T-cell (primary cell): ENCODE measurements around the gene CCDC51. TPM values are rescaled to one million over a fixed set of nuclear protein-coding genes. Genes with fewer than 3 reads are reported as not detected.

Experiments used
- ATAC-seq, 4 experiments: fragments of 200-7000 bp in 3 of 4; fragments of 150-1000 bp in 1 of 4; cut with Tn5 transposase; replicated peaks in 1 of 4; 1 replicate in 3 of 4; 2 replicates in 1 of 4; pipeline ENCODE4 v1.10.0; 2021; ENCODE audit warnings: moderate library complexity in 3 of 4, mild to moderate bottlenecking in 2 of 4, moderate number of reproducible peaks in 1 of 4
- CTCF ChIA-PET, 2 donors: fragments of 300-600 bp; sonication (Branson Sonifier 250); formaldehyde crosslinking; loops; one replicate each; lab custom pipeline; 2022; ENCODE audit warnings: antibody characterized with exemption in 2 of 2; lab: Charles Lee
- POLR2A ChIA-PET, 2 donors: fragments of 300-600 bp; sonication (Branson Sonifier 250); formaldehyde crosslinking; loops; one replicate each; lab custom pipeline; 2022; ENCODE audit warnings: antibody characterized with exemption in 2 of 2; lab: Charles Lee
- DNase-seq, 35 experiments: peaks; one replicate each; pipeline versions ENCODE4 v3.0.0 to v3.0.0-alpha.2; 2013 to 2023
- H3K27ac ChIP-seq: one replicate; pipeline ENCODE4 v1.5.1; 2013; ENCODE audit warnings: low read length
- H3K27me3 ChIP-seq, 2 experiments: replicated peaks in 1 of 2; 1 replicate in 1 of 2; 2 replicates in 1 of 2; pipeline versions ENCODE4 v1.6.1 to v1.7.0; 2013; ENCODE audit warnings: low read length in 1 of 2, mixed read lengths in 1 of 2; ENCODE audit not compliant: control insufficient read depth in 2 of 2, insufficient read depth in 2 of 2; ENCODE audit errors: extremely low read depth in 1 of 2
- H3K36me3 ChIP-seq, 2 donors: 1 replicate in 1 of 2; 2 replicates in 1 of 2; pipeline versions ENCODE4 v1.6.1 to v1.7.0; 2013; ENCODE audit warnings: low read length in 1 of 2; ENCODE audit not compliant: control insufficient read depth in 2 of 2, insufficient read depth in 1 of 2; ENCODE audit errors: extremely low read depth in 1 of 2
- H3K4me1 ChIP-seq, 2 experiments: 1 replicate in 1 of 2; 2 replicates in 1 of 2; pipeline versions ENCODE4 v1.6.1 to v1.7.0; 2013; ENCODE audit warnings: low read length in 2 of 2, mixed read lengths in 1 of 2; ENCODE audit not compliant: insufficient read depth in 2 of 2, control insufficient read depth in 1 of 2; ENCODE audit errors: extremely low read depth in 1 of 2
- H3K4me3 ChIP-seq, 2 donors: 1 replicate in 1 of 2; 2 replicates in 1 of 2; pipeline versions ENCODE4 v1.5.1 to v1.7.0; 2013; ENCODE audit warnings: mild to moderate bottlenecking in 2 of 2, low read length in 1 of 2, moderate library complexity in 1 of 2; ENCODE audit not compliant: control insufficient read depth in 1 of 2; ENCODE audit errors: extremely low read depth in 1 of 2
- H3K9me3 ChIP-seq: 2 replicates; pipeline ENCODE4 v1.7.0; 2013
- H3K27ac Mint-ChIP-seq, 2 donors: one replicate each; pipeline ENCODE4 v1.8.0; 2020 to 2021; ENCODE audit warnings: mild to moderate bottlenecking in 2 of 2, mixed read lengths in 2 of 2
- H3K27me3 Mint-ChIP-seq, 2 donors: one replicate each; pipeline ENCODE4 v1.8.0; 2021 to 2022; ENCODE audit warnings: mixed read lengths in 2 of 2
- H3K36me3 Mint-ChIP-seq: one replicate; pipeline ENCODE4 v1.8.0; 2021; ENCODE audit warnings: mixed read lengths
- H3K4me1 Mint-ChIP-seq, 3 donors: one replicate each; pipeline ENCODE4 v1.8.0; 2020 to 2022; ENCODE audit warnings: mixed read lengths in 3 of 3, mild to moderate bottlenecking in 1 of 3
- H3K4me3 Mint-ChIP-seq, 3 donors: one replicate each; pipeline ENCODE4 v1.8.0; 2020 to 2022; ENCODE audit warnings: mild to moderate bottlenecking in 3 of 3, mixed read lengths in 3 of 3, moderate library complexity in 3 of 3
- H3K9me3 Mint-ChIP-seq, 3 donors: one replicate each; pipeline ENCODE4 v1.8.0; 2020 to 2022; ENCODE audit warnings: mixed read lengths in 3 of 3
- WGBS: methylation state at CpG from one replicate; pipeline ENCODE4 v1.1.5; 2013; ENCODE audit warnings: missing lambda C conversion rate; ENCODE audit not compliant: insufficient coverage; 5-methylcytosine and 5-hydroxymethylcytosine counted together
- total RNA-seq, 35 experiments: library from RNA in 6 of 35; stranded (reverse) in 6 of 35; fragments of 120-200 nt in 1 of 35; gene quantifications; one replicate each; pipeline versions ENCODE4 v1.2.1 to v1.2.4 and lab custom pipeline; 2013 to 2026

The CCDC51 gene
- total RNA-seq, 5 donors from 2014 or later (not counting 1 experiment from before 2014, with no cell fraction given) = 5.0 to 7.9 (median 6.4) TPM

DNA sequence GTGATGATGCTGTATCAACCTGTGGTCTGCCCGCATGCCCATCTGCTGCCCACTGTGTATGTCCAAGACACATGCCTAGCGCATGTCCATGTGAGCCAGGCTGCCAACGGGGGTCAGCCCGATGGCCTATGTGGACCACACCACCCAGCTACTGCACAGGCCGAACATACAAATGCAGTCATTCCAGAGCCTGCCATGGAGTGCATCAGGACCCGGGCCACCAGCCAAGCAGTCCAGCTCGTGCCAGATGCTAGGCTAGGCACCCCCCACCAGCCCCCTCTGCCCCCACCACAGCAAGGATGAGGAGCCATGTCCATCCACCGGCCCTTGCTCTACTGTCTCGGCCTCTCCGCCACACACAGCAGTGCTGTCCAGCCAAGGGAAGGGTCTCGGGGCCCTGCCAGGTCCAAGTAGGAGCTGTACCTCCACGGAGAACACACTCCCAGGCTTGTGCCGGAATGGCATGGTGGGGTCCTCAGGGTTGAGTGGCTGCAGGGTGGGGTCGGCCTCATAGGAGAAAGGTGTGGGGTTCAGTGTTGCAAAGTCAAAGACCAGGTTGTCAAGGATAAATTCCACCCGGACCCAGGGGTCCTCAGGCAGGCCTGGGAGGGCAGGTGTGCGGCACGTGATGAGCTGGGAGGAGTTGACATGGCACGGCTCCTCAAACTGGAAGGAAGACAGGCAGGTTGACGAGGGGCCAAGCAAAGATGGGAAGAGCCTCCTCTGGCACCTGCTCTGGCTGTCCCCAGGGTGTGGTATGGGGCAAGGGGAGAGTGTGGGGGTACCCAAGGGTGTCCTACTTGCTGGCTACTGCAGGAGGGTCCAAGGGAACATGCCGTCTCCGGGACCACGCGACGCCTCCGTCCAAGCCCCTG lies 25.3 kb downstream of the CCDC51 start:
- DNase-seq (no peak), ATAC-seq (no peak)
- Mint-ChIP-seq H3K36me3 (no peaks in the 10 kb centered on the region), H3K4me1 (no peaks in the 10 kb centered on the region), H3K27ac (no peak overlapping the region), H3K4me3 (no peak overlapping the region), H3K9me3 (no peaks in the 10 kb centered on the region), H3K27me3 (no peaks in the 10 kb centered on the region)
- Histone ChIP-seq H3K9me3 (no peaks in the 10 kb centered on the region), H3K4me1 (no peaks in the 10 kb centered on the region), H3K36me3 (no peaks in the 10 kb centered on the region), H3K27me3 (peaks cover 0 to 4% of the 10 kb centered on the region in 2 experiments), H3K4me3 (no peak overlapping the region), H3K27ac (no peak overlapping the region)
- CTCF ChIA-PET = interaction anchor here in 1 of 2 donors (1.0 kb wide), 1 partner anchor 135 kb away, joined by 9 read pairs; no protein-coding TSS in a partner anchor
- POLR2A ChIA-PET = no interaction called here
- 85% methylated on average over 22 of the region's 25 CpGs for WGBS

DNA sequence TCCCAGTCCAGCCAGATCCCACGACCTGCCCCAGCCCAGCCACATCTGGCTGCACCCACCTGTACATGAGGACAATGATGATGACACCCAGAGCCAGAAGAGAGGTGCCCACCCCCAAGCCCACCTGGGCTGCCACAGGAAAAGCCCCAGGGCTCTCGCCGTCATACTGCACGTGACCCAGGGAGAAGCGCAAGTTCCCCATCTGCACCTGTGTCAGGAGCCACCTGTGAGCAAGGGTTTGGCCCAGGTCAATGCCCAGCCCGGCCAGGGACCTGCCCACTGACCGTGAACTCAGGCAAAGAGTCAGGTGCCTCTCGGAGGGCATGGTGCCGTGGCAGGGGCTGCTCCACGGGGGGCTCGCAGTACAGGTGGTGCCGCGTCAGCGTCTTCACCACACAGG lies 26.3 kb downstream of the CCDC51 start:
- ATAC-seq (no peak), DNase-seq (no peak)
- Mint-ChIP-seq H3K9me3 (no peaks in the 10 kb centered on the region), H3K4me1 (no peaks in the 10 kb centered on the region), H3K27me3 (no peaks in the 10 kb centered on the region), H3K36me3 (no peaks in the 10 kb centered on the region), H3K27ac (no peak overlapping the region), H3K4me3 (no peak overlapping the region)
- no peak overlapping the region for H3K4me3 ChIP-seq
- peaks cover 0 to 3% of the 10 kb centered on the region in 2 experiments for H3K27me3 ChIP-seq
- POLR2A ChIA-PET = no interaction called here
- H3K9me3 ChIP-seq = no peaks in the 10 kb centered on the region
- H3K36me3 ChIP-seq = no peaks in the 10 kb centered on the region
- H3K27ac ChIP-seq = no peak overlapping the region
- CTCF ChIA-PET = interaction anchor here in 1 of 2 donors (1.1 kb wide), 1 partner anchor 52 kb away, joined by 3 read pairs; a partner anchor contains a TSS
- no peaks in the 10 kb centered on the region for H3K4me1 ChIP-seq
- 85% methylated on average over 12 of the region's 14 CpGs for WGBS

DNA sequence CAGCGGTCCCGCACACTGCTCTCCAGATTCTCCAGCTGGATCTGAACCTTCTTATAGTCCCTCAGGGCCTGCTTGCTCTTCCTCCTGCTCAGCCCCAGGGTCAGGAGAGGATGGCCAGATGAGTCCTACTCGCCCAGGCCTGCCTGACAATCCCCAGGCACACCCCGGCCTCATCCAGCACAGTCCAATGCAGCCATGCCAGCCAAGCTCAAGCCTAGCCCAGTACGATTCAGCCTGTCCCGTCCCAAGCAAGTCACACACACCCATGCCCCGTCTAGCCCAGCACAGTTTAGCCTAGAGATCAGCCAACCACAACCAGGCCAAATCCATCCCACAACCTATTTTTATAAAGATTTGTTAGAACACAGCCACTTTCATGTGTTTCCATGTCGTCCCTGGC lies 26.8 kb downstream of the CCDC51 start:
- H3K4me1 ChIP-seq = no peaks in the 10 kb centered on the region
- H3K36me3 Mint-ChIP-seq = no peaks in the 10 kb centered on the region
- no peak overlapping the region for H3K4me3 Mint-ChIP-seq
- H3K27ac ChIP-seq = no peak overlapping the region
- ChIA-PET CTCF (interaction anchor here in 1 of 2 donors (1.1 kb wide), 1 partner anchor 53 kb away, joined by 3 read pairs; a partner anchor contains a TSS), POLR2A (no interaction called here)
- no peaks in the 10 kb centered on the region for H3K36me3 ChIP-seq
- 73% methylated on average over 8 of the region's 8 CpGs for WGBS
- no peaks in the 10 kb centered on the region for H3K9me3 Mint-ChIP-seq
- DNase-seq (no peak), ATAC-seq (no peak)
- no peak overlapping the region for H3K4me3 ChIP-seq
- no peak overlapping the region for H3K27ac Mint-ChIP-seq
- no peaks in the 10 kb centered on the region for H3K9me3 ChIP-seq
- H3K4me1 Mint-ChIP-seq = no peaks in the 10 kb centered on the region
- no peaks in the 10 kb centered on the region for H3K27me3 Mint-ChIP-seq
- H3K27me3 ChIP-seq = no peaks in the 10 kb centered on the region

DNA sequence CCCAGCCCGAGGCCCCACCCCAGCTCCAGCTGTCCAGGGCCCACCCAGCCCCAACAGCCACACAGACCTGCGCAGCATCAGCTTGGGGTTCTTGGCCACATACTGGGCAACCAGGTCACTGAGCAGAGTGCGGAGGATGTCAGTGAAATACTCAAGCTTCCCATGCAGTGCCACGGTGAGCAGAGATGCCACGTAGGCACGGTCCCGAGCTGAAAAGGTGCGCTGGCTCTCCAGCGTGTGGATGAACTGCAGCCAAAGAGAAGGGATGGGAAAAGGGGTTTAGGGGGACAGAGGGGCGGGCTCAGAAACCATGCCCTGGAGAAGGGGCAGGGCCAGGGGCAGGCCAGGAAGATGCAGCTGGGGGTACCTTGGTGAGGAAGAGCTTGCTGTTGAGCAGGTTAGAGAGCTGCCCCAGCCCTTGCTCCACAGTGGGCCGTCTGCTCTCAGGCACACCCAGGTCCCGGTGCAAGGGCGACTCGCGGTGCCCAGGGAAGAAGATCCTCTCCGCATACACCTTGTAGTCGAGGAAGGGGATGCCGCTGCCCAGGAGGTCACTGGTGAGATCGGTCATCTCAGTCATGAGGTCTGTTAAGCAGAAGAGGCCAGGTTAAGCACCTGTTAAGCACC lies 27.4 kb downstream of the CCDC51 start:
- Histone ChIP-seq H3K36me3 (no peaks in the 10 kb centered on the region), H3K4me3 (no peak overlapping the region), H3K27ac (no peak overlapping the region), H3K9me3 (no peaks in the 10 kb centered on the region), H3K4me1 (no peaks in the 10 kb centered on the region), H3K27me3 (no peaks in the 10 kb centered on the region)
- no peak overlapping the region for H3K27ac Mint-ChIP-seq
- DNase-seq (no peak), ATAC-seq (no peak)
- no peaks in the 10 kb centered on the region for H3K9me3 Mint-ChIP-seq
- H3K36me3 Mint-ChIP-seq = no peaks in the 10 kb centered on the region
- ChIA-PET CTCF (interaction anchor here (0.6 to 1.1 kb wide), 2 partner anchors 35 to 53 kb away, joined by 3 read pairs; a partner anchor contains a TSS), POLR2A (interaction anchor here in 1 of 2 donors (0.7 kb wide), 1 partner anchor 25 kb away, joined by 3 read pairs; no protein-coding TSS in a partner anchor)
- no peaks in the 10 kb centered on the region for H3K4me1 Mint-ChIP-seq
- H3K27me3 Mint-ChIP-seq = no peaks in the 10 kb centered on the region
- H3K4me3 Mint-ChIP-seq = no peak overlapping the region
- 91% methylated on average over 18 of the region's 19 CpGs for WGBS

DNA sequence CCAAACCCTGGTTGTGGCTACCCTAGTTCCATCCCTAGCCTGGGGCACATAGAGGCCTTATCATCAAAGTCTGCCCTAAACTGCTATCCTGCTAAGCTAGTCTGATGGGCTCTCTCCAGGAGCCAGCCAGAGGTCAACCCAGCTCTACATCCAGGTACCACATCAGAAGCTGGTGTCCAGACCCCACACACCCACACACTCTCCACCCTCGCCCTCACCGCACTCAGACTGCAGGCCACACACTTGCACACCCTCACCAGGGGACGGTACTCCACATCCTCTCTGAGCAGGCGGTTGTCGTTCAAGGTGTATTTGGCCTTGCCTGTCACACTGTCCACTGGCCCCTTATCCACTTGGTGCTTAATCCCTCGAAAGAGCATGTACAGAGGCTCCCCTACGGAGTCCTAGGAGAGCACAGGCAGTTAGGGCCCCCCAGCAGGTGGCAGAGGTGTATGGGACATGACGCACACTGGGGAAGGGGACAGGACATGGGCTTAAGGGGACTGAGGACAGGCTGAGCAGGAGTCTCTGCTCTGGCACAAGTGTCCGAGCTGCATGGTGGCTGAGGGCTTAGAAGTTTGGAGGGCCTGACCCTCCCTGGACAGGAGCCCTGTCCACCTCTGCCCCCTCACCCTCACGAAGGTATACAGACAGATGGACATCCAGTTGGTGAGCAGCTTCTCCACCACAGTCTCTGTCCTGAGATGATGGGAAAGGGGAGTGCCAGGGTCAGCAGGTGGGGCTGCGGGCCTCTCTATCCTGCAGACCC lies 28.1 kb downstream of the CCDC51 start:
- no peak overlapping the region for H3K27ac Mint-ChIP-seq
- no peaks in the 10 kb centered on the region for H3K36me3 Mint-ChIP-seq
- no peak overlapping the region for H3K4me3 ChIP-seq
- no peaks in the 10 kb centered on the region for H3K9me3 Mint-ChIP-seq
- H3K4me3 Mint-ChIP-seq = no peak overlapping the region
- no peaks in the 10 kb centered on the region for H3K4me1 Mint-ChIP-seq
- no peaks in the 10 kb centered on the region for H3K9me3 ChIP-seq
- H3K27me3 ChIP-seq = no peaks in the 10 kb centered on the region
- 82% methylated on average over 7 of the region's 11 CpGs for WGBS
- H3K27ac ChIP-seq = no peak overlapping the region
- ChIA-PET POLR2A (interaction anchor here in 1 of 2 donors (0.7 kb wide), 1 partner anchor 25 kb away, joined by 3 read pairs; no protein-coding TSS in a partner anchor), CTCF (interaction anchor here in 1 of 2 donors (0.6 kb wide), 1 partner anchor 36 kb away, joined by 3 read pairs; no protein-coding TSS in a partner anchor)
- no peaks in the 10 kb centered on the region for H3K36me3 ChIP-seq
- no peaks in the 10 kb centered on the region for H3K27me3 Mint-ChIP-seq
- no peaks in the 10 kb centered on the region for H3K4me1 ChIP-seq
- ATAC-seq (no peak), DNase-seq (no peak)

DNA sequence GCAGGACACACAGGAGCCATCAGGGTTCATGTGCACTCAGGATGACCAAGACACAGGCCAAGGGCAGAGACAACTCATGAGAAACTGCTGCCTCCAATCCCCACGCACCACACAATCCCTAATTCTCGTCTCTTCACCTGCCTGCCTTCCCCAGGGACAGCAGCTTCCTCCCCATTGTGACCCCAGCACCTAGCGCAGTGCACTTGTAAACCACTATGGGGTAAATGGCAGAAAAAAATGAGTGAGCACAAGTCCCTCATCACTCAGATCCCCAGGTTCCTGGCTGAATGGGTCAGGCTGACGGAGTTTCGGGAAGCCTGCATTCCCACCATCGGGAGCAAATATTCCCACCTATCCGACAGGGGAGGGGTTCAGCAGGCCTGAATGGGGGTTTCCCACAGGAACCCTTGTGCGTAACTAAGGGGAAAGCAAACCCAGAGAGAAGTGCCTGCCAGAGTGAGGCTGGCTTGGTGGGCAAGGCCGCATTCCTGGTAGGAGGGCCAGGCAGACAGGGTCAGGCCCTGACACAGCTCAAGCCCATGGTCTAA lies 28.8 kb downstream of the CCDC51 start:
- H3K27me3 Mint-ChIP-seq = no peaks in the 10 kb centered on the region
- Histone ChIP-seq H3K9me3 (no peaks in the 10 kb centered on the region), H3K27ac (no peak overlapping the region), H3K4me3 (no peak overlapping the region), H3K4me1 (no peaks in the 10 kb centered on the region), H3K36me3 (no peaks in the 10 kb centered on the region), H3K27me3 (no peaks in the 10 kb centered on the region)
- DNase-seq = no peak
- CTCF ChIA-PET = no interaction called here
- ATAC-seq = no peak
- POLR2A ChIA-PET = no interaction called here
- no peak overlapping the region for H3K4me3 Mint-ChIP-seq
- no peaks in the 10 kb centered on the region for H3K36me3 Mint-ChIP-seq
- H3K9me3 Mint-ChIP-seq = no peaks in the 10 kb centered on the region
- 83% methylated on average over 7 of the region's 9 CpGs for WGBS
- H3K4me1 Mint-ChIP-seq = no peaks in the 10 kb centered on the region
- H3K27ac Mint-ChIP-seq = no peak overlapping the region
